ENCODE results near the gene HSPA12B. TPM values are rescaled to one million over a fixed set of nuclear protein-coding genes. Genes with fewer than 3 reads are reported as not detected.
A peak's percentile ranks its signal among the peaks of the same experiment; 100 is the strongest.

The HSPA12B gene
- total and polyA plus RNA-seq, 2 of the 13 experiments (the other 11 are each of a cell fraction or from before 2014, with no cell fraction given) = 0.01 TPM; not detected in 1

GRCh38 chr20:3749689-3750531 is 17.4 kb downstream of the HSPA12B start (continued):
- no peak; the same call in 1 of the 2 replicates for TF ChIP-seq HMGXB3 (CRISPR knock-in tag; IDR thresholded peaks at IDR 0.05; ENCODE audit: borderline replicate concordance)
- TF ChIP-seq ZNF318 (CRISPR knock-in tag; IDR thresholded peaks at IDR 0.05) = 0 out of 2 replicates have a peak, but pooled peaks have one; percentile 3
- no peak for TF ChIP-seq NR2F1 (CRISPR knock-in tag; IDR thresholded peaks at IDR 0.05)
- no peak for TF ChIP-seq ZNF720 (CRISPR knock-in tag; IDR thresholded peaks at IDR 0.05)
- peak; percentile 67; the same call in 1 of the 2 replicates for TF ChIP-seq ZNF724P (CRISPR knock-in tag; IDR thresholded peaks at IDR 0.05; ENCODE audit: borderline replicate concordance)
- TF ChIP-seq ZNF776 (CRISPR knock-in tag; IDR thresholded peaks at IDR 0.05) = no peak; the same call in 1 of the 2 replicates
- TF ChIP-seq ZHX1 (CRISPR knock-in tag; IDR thresholded peaks at IDR 0.05; ENCODE audit: low read depth) = no peak
- peak; percentile 30; the same call in 1 of the 2 replicates for TF ChIP-seq KLF13 (CRISPR knock-in tag; IDR thresholded peaks at IDR 0.05)
- TF ChIP-seq ZNF660 (CRISPR knock-in tag; IDR thresholded peaks at IDR 0.05; ENCODE audit: borderline replicate concordance, low read depth) = no peak

Measured in HepG2 (cell line).